Body of pancreas (tissue), 4 donors: Measurements from ENCODE around the gene SFXN5.

Experiments
- POLR2A ChIP-seq, 3 donors: fragments of 450-650 bp; IDR thresholded peaks; one replicate each; pipeline ENCODE4 v1.6.1; 2016; ENCODE audit warnings: antibody characterized with exemption in 3 of 3, mild to moderate bottlenecking in 2 of 3
- TF ChIP-seq, protein P1 (sequence below), 7 experiments: fragments of 450-650 bp in 4 of 7; fragments of 200-600 bp in 3 of 7; sonication (generic) in 3 of 7; IDR thresholded peaks; one replicate each; pipeline ENCODE4 v1.5.1; 2016 to 2019; ENCODE audit warnings: antibody characterized with exemption in 7 of 7

DNA sequence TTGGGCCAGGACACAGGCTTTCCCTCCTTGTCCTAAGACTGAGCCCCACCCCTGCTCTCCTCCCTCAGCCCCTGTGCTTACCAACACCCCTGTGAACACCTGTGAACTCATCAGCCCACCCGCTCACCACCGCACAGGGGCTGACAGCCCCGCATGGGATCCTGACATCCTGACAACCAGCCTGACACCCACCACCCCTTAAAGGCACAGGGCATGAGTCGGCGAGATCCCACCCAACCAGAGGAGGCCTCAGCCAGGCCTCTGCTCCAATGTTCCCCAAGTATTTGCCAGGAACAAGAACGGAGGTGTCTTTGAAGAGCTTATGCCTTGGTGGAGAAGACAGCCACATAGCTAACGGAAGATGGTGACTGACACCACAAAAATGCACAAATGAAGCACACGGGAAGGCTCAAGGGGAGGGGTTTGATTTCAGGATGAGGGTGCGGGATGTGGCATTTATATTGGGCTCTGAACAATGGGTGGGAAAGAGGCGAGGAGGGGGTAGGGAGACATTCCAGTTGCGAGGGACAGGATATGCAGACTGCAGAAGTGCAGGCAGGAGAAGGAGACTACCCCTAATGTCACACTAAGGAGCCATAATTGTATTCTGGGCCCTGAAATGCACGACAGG, 30.2 kb upstream of the SFXN5 start:
- no peak for TF ChIP-seq POLR2A (IDR thresholded peaks at IDR 0.05)
- TF ChIP-seq, protein P1, sequence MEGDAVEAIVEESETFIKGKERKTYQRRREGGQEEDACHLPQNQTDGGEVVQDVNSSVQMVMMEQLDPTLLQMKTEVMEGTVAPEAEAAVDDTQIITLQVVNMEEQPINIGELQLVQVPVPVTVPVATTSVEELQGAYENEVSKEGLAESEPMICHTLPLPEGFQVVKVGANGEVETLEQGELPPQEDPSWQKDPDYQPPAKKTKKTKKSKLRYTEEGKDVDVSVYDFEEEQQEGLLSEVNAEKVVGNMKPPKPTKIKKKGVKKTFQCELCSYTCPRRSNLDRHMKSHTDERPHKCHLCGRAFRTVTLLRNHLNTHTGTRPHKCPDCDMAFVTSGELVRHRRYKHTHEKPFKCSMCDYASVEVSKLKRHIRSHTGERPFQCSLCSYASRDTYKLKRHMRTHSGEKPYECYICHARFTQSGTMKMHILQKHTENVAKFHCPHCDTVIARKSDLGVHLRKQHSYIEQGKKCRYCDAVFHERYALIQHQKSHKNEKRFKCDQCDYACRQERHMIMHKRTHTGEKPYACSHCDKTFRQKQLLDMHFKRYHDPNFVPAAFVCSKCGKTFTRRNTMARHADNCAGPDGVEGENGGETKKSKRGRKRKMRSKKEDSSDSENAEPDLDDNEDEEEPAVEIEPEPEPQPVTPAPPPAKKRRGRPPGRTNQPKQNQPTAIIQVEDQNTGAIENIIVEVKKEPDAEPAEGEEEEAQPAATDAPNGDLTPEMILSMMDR (IDR thresholded peaks at IDR 0.05), result no peak
